Adipocyte (in vitro differentiated cells): ENCODE measurements around the gene ACVR1.
A peak's percentile ranks its signal among the peaks of the same experiment; 100 is the strongest.
"Not testable (repeated sequence)": the region's sequence is repeated elsewhere in the genome, so short reads cannot be mapped to it uniquely, and the experiment has no call there.

Experiments used
- DNase-seq: peaks from one replicate; pipeline ENCODE4 v3.0.0-alpha.2; 2015; ENCODE audit warnings: low read depth
- H3K27me3 ChIP-seq: replicated peaks from 2 replicates; pipeline ENCODE4 v1.7.0; 2013; ENCODE audit warnings: mild to moderate bottlenecking, low read length, moderate library complexity; ENCODE audit not compliant: control insufficient read depth, insufficient read depth
- H3K36me3 ChIP-seq: 2 replicates; pipeline ENCODE4 v1.7.0; 2013; ENCODE audit warnings: low read length, mild to moderate bottlenecking, moderate library complexity; ENCODE audit not compliant: control insufficient read depth, insufficient read depth, severe bottlenecking
- H3K4me1 ChIP-seq: 2 replicates; pipeline ENCODE4 v1.7.0; 2013; ENCODE audit warnings: mild to moderate bottlenecking, low read length, moderate library complexity; ENCODE audit not compliant: control insufficient read depth, insufficient read depth
- H3K4me3 ChIP-seq: 2 replicates; pipeline ENCODE4 v1.7.0; 2013; ENCODE audit warnings: mild to moderate bottlenecking, low read length, moderate library complexity
- H3K9ac ChIP-seq: 2 replicates; pipeline ENCODE4 v1.7.0; 2013; ENCODE audit warnings: mild to moderate bottlenecking, low read length, moderate library complexity
- H3K9me3 ChIP-seq: 2 replicates; pipeline ENCODE4 v1.7.0; 2013; ENCODE audit warnings: mild to moderate bottlenecking, low read length, moderate library complexity; ENCODE audit not compliant: control insufficient read depth

Gene ACVR1

GRCh38 chr2:157893611-157894010 lies 17.5 kb upstream of the ACVR1 start:
- Histone ChIP-seq H3K36me3 (no peaks in the 10 kb centered on the region), H3K4me3 (no peak overlapping the region), H3K9ac (no peak overlapping the region), H3K4me1 (peaks cover 20% of the 10 kb centered on the region), H3K27me3 (no peaks in the 10 kb centered on the region), H3K9me3 (no peaks in the 10 kb centered on the region)
- DNase-seq: no peak

GRCh38 chr2:157891643-157892041 lies 15.5 kb upstream of the ACVR1 start:
- Histone ChIP-seq H3K27me3 (no peaks in the 10 kb centered on the region), H3K4me3 (no peak overlapping the region), H3K4me1 (peaks cover 22% of the 10 kb centered on the region), H3K9me3 (no peaks in the 10 kb centered on the region), H3K36me3 (no peaks in the 10 kb centered on the region), H3K9ac (no peak overlapping the region)
- DNase-seq: no peak

- Histone ChIP-seq H3K4me1 (peaks cover 22% of the 10 kb centered on the region), H3K9ac (no peak overlapping the region), H3K9me3 (no peaks in the 10 kb centered on the region), H3K4me3 (no peak overlapping the region), H3K27me3 (no peaks in the 10 kb centered on the region), H3K36me3 (no peaks in the 10 kb centered on the region)
- DNase-seq: no peak
Observed at GRCh38 chr2:157890969-157891642, 15.0 kb upstream of the ACVR1 start.

- H3K9me3 ChIP-seq: no peaks in the 10 kb centered on the region
- H3K4me1 ChIP-seq: peaks cover 6% of the 10 kb centered on the region
- H3K36me3 ChIP-seq: no peaks in the 10 kb centered on the region
- H3K27me3 ChIP-seq: no peaks in the 10 kb centered on the region
- H3K4me3 ChIP-seq: no peak overlapping the region
- no peak overlapping the region for H3K9ac ChIP-seq
- DNase-seq: no peak
Observed at GRCh38 chr2:157887946-157888345, 11.8 kb upstream of the ACVR1 start.

GRCh38 chr2:157884533-157884932 lies 8.4 kb upstream of the ACVR1 start:
- H3K9ac ChIP-seq, H3K4me1 ChIP-seq, H3K4me3 ChIP-seq, DNase-seq, H3K36me3 ChIP-seq, H3K9me3 ChIP-seq, H3K27me3 ChIP-seq: not testable (repeated sequence)

- Histone ChIP-seq H3K4me3 (no peak overlapping the region), H3K36me3 (no peaks in the 10 kb centered on the region), H3K9ac (no peak overlapping the region), H3K27me3 (no peaks in the 10 kb centered on the region), H3K9me3 (no peaks in the 10 kb centered on the region), H3K4me1 (peaks cover 14% of the 10 kb centered on the region)
- DNase-seq: no peak
Observed at GRCh38 chr2:157880927-157881326, 4.8 kb upstream of the ACVR1 start.

GRCh38 chr2:157877761-157878400 lies 1.8 kb upstream of the ACVR1 start:
- Histone ChIP-seq H3K27me3 (no peaks in the 10 kb centered on the region), H3K4me3 (no peak overlapping the region)

GRCh38 chr2:157876786-157877138 lies 632 bp upstream of the ACVR1 start:
- Histone ChIP-seq H3K4me3 (peak overlapping the region; percentile 78), H3K4me1 (peaks cover 24% of the 10 kb centered on the region), H3K36me3 (no peaks in the 10 kb centered on the region), H3K27me3 (no peaks in the 10 kb centered on the region), H3K9ac (peak overlapping the region; percentile 83), H3K9me3 (no peaks in the 10 kb centered on the region)
- DNase-seq: no peak

More at GRCh38 chr2:157877761-157878400, 1.8 kb upstream of the ACVR1 start:
- H3K9me3 ChIP-seq: no peaks in the 10 kb centered on the region
- DNase-seq: no peak
- no peak overlapping the region for H3K9ac ChIP-seq
- H3K4me1 ChIP-seq: peaks cover 24% of the 10 kb centered on the region
- H3K36me3 ChIP-seq: no peaks in the 10 kb centered on the region

- peaks cover 24% of the 10 kb centered on the region for H3K4me1 ChIP-seq
- H3K9ac ChIP-seq: peak overlapping the region; percentile 83
- DNase-seq: peak; percentile 81
- H3K36me3 ChIP-seq: no peaks in the 10 kb centered on the region
- peak overlapping the region; percentile 78 for H3K4me3 ChIP-seq
- no peaks in the 10 kb centered on the region for H3K27me3 ChIP-seq
- no peaks in the 10 kb centered on the region for H3K9me3 ChIP-seq
Observed at GRCh38 chr2:157875641-157876065, 477 bp downstream of the ACVR1 start.

- Histone ChIP-seq H3K36me3 (no peaks in the 10 kb centered on the region), H3K4me1 (peaks cover 24% of the 10 kb centered on the region), H3K9me3 (no peaks in the 10 kb centered on the region), H3K4me3 (peak overlapping the region; percentile 78), H3K9ac (peak overlapping the region; percentile 83), H3K27me3 (no peaks in the 10 kb centered on the region)
- DNase-seq: peak; percentile 84
Observed at GRCh38 chr2:157874997-157875640, 1.0 kb downstream of the ACVR1 start.

GRCh38 chr2:157874348-157874747 lies 1.8 kb downstream of the ACVR1 start:
- Histone ChIP-seq H3K9me3 (no peaks in the 10 kb centered on the region), H3K9ac (peak overlapping the region; percentile 83), H3K4me3 (peak overlapping the region; percentile 78), H3K27me3 (no peaks in the 10 kb centered on the region), H3K36me3 (no peaks in the 10 kb centered on the region), H3K4me1 (peaks cover 24% of the 10 kb centered on the region)
- DNase-seq: peak; percentile 49
